PC-3 (cell line): ENCODE results near the gene TAT.

Experiments used
- EZH2 ChIP-seq: fragments of 300-600 bp; sonication (generic); IDR thresholded peaks from one replicate; pipeline ENCODE4 v1.6.1; 2017; ENCODE audit warnings: antibody characterized with exemption, mild to moderate bottlenecking, low read length; ENCODE audit not compliant: unreplicated experiment
- EZH2phosphoT487 ChIP-seq: fragments of 300-600 bp; sonication (generic); IDR thresholded peaks from 2 replicates; pipeline ENCODE4 v1.6.1; 2018; ENCODE audit warnings: mild to moderate bottlenecking, antibody characterized with exemption, low read length, borderline replicate concordance
- TF ChIP-seq, protein P1 (sequence below): fragments of 300-600 bp; sonication (generic); conservative IDR thresholded peaks from 2 replicates; pipeline ENCODE4 v1.5.1; 2017; ENCODE audit warnings: antibody characterized with exemption, low read depth, mild to moderate bottlenecking, low read length

DNA sequence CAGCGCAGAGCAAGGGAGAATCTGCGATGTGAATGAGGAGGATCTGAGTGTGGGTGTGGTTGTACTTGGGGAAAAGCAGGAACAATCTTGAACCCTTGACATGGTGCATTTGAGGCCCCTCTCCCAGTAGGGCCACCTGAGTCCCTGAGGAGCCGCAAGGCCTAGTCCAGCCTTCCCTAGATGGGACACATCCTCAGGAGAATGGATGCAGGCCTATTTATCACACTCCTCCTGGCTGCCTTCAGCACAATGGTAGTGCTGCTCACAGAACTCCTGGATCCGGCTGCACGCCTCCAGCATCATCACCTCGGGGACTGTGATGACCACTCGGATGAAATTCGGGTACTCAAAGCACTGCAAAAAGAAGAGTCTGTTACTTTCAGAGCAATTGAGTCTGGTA lies 9.0 kb downstream of the TAT start:
- TF ChIP-seq, protein P1, sequence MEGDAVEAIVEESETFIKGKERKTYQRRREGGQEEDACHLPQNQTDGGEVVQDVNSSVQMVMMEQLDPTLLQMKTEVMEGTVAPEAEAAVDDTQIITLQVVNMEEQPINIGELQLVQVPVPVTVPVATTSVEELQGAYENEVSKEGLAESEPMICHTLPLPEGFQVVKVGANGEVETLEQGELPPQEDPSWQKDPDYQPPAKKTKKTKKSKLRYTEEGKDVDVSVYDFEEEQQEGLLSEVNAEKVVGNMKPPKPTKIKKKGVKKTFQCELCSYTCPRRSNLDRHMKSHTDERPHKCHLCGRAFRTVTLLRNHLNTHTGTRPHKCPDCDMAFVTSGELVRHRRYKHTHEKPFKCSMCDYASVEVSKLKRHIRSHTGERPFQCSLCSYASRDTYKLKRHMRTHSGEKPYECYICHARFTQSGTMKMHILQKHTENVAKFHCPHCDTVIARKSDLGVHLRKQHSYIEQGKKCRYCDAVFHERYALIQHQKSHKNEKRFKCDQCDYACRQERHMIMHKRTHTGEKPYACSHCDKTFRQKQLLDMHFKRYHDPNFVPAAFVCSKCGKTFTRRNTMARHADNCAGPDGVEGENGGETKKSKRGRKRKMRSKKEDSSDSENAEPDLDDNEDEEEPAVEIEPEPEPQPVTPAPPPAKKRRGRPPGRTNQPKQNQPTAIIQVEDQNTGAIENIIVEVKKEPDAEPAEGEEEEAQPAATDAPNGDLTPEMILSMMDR = no peak
- TF ChIP-seq EZH2 (no peak), EZH2phosphoT487 (no peak)
